ENCODE results near the gene HSD3B1. TPM values are rescaled to one million over a fixed set of nuclear protein-coding genes. Genes with fewer than 3 reads are reported as not detected.
A peak's percentile ranks its signal among the peaks of the same experiment; 100 is the strongest.

HSD3B1 gene
- total and polyA plus RNA-seq, 2 experiments from 2014 or later = not detected

GRCh38 chr1:119475866-119476439 lies 31.1 kb upstream of the HSD3B1 start:
- H4K20me1 ChIP-seq (replicated peaks; ENCODE audit: insufficient read depth) = no peaks in the 10 kb centered on the region
- Mint-ChIP-seq H3K9me3 (no peaks in the 10 kb centered on the region), H3K27ac (no peak overlapping the region), H3K36me3 (ENCODE audit: low read depth) (no peaks in the 10 kb centered on the region), H3K4me1 (peaks cover 9% of the 10 kb centered on the region), H3K4me3 (no peak overlapping the region), H3K27me3 (ENCODE audit: insufficient read depth, low read depth, poor library complexity) (peaks cover 7% of the 10 kb centered on the region)
- H3K9me2 ChIP-seq (ENCODE audit: insufficient read depth) = no peaks in the 10 kb centered on the region
- H3F3A ChIP-seq (replicated peaks; ENCODE audit: low read depth) = no peaks in the 10 kb centered on the region
- no peaks in the 10 kb centered on the region for H3K36me3 ChIP-seq (ENCODE audit: insufficient read depth)
- H3K27me3 ChIP-seq (ENCODE audit: insufficient read depth) = no peaks in the 10 kb centered on the region
- H3K4me2 ChIP-seq = no peak overlapping the region
- peak overlapping the region; percentile 15; the same call in 1 of the 2 replicates for H2AFZ ChIP-seq
- H3K79me2 ChIP-seq (replicated peaks; ENCODE audit: insufficient read depth) = no peaks in the 10 kb centered on the region
- H3K27ac ChIP-seq (ENCODE audit: low read depth) = no peak overlapping the region
- no peaks in the 10 kb centered on the region for H3K4me1 ChIP-seq (ENCODE audit: insufficient read depth)
- H3K4me3 ChIP-seq = no peak overlapping the region
- TF ChIP-seq, protein P1, sequence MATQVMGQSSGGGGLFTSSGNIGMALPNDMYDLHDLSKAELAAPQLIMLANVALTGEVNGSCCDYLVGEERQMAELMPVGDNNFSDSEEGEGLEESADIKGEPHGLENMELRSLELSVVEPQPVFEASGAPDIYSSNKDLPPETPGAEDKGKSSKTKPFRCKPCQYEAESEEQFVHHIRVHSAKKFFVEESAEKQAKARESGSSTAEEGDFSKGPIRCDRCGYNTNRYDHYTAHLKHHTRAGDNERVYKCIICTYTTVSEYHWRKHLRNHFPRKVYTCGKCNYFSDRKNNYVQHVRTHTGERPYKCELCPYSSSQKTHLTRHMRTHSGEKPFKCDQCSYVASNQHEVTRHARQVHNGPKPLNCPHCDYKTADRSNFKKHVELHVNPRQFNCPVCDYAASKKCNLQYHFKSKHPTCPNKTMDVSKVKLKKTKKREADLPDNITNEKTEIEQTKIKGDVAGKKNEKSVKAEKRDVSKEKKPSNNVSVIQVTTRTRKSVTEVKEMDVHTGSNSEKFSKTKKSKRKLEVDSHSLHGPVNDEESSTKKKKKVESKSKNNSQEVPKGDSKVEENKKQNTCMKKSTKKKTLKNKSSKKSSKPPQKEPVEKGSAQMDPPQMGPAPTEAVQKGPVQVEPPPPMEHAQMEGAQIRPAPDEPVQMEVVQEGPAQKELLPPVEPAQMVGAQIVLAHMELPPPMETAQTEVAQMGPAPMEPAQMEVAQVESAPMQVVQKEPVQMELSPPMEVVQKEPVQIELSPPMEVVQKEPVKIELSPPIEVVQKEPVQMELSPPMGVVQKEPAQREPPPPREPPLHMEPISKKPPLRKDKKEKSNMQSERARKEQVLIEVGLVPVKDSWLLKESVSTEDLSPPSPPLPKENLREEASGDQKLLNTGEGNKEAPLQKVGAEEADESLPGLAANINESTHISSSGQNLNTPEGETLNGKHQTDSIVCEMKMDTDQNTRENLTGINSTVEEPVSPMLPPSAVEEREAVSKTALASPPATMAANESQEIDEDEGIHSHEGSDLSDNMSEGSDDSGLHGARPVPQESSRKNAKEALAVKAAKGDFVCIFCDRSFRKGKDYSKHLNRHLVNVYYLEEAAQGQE (IDR thresholded peaks at IDR 0.05; ENCODE audit: unreplicated experiment) = no peak
- TF ChIP-seq POLR2AphosphoS5 (IDR thresholded peaks at IDR 0.05; ENCODE audit: low read depth) (no peak), ZNF114 (CRISPR knock-in tag; IDR thresholded peaks at IDR 0.05) (no peak), ZNF331 (CRISPR knock-in tag; IDR thresholded peaks at IDR 0.05; ENCODE audit: low read depth) (no peak), STAT1 (IDR thresholded peaks at IDR 0.05; ENCODE audit: unreplicated experiment) (no peak), CREB1 (CRISPR knock-in tag; IDR thresholded peaks at IDR 0.05; ENCODE audit: low read depth) (no peak), ETS1 (IDR thresholded peaks at IDR 0.05) (no peak), EZH2 (IDR thresholded peaks at IDR 0.05; ENCODE audit: low read depth, unreplicated experiment) (no peak), NANOG (IDR thresholded peaks at IDR 0.05; ENCODE audit: borderline replicate concordance) (no peak), EZH2phosphoT487 (IDR thresholded peaks at IDR 0.05; ENCODE audit: unreplicated experiment) (no peak), JUNB (IDR thresholded peaks at IDR 0.05; ENCODE audit: unreplicated experiment) (no peak)
- TF ChIP-seq, protein P2, sequence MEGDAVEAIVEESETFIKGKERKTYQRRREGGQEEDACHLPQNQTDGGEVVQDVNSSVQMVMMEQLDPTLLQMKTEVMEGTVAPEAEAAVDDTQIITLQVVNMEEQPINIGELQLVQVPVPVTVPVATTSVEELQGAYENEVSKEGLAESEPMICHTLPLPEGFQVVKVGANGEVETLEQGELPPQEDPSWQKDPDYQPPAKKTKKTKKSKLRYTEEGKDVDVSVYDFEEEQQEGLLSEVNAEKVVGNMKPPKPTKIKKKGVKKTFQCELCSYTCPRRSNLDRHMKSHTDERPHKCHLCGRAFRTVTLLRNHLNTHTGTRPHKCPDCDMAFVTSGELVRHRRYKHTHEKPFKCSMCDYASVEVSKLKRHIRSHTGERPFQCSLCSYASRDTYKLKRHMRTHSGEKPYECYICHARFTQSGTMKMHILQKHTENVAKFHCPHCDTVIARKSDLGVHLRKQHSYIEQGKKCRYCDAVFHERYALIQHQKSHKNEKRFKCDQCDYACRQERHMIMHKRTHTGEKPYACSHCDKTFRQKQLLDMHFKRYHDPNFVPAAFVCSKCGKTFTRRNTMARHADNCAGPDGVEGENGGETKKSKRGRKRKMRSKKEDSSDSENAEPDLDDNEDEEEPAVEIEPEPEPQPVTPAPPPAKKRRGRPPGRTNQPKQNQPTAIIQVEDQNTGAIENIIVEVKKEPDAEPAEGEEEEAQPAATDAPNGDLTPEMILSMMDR (conservative IDR thresholded peaks at IDR 0.05; ENCODE audit: low read depth in 2 of 2) = peak; percentile 81 to 88
- TF ChIP-seq, protein P3, sequence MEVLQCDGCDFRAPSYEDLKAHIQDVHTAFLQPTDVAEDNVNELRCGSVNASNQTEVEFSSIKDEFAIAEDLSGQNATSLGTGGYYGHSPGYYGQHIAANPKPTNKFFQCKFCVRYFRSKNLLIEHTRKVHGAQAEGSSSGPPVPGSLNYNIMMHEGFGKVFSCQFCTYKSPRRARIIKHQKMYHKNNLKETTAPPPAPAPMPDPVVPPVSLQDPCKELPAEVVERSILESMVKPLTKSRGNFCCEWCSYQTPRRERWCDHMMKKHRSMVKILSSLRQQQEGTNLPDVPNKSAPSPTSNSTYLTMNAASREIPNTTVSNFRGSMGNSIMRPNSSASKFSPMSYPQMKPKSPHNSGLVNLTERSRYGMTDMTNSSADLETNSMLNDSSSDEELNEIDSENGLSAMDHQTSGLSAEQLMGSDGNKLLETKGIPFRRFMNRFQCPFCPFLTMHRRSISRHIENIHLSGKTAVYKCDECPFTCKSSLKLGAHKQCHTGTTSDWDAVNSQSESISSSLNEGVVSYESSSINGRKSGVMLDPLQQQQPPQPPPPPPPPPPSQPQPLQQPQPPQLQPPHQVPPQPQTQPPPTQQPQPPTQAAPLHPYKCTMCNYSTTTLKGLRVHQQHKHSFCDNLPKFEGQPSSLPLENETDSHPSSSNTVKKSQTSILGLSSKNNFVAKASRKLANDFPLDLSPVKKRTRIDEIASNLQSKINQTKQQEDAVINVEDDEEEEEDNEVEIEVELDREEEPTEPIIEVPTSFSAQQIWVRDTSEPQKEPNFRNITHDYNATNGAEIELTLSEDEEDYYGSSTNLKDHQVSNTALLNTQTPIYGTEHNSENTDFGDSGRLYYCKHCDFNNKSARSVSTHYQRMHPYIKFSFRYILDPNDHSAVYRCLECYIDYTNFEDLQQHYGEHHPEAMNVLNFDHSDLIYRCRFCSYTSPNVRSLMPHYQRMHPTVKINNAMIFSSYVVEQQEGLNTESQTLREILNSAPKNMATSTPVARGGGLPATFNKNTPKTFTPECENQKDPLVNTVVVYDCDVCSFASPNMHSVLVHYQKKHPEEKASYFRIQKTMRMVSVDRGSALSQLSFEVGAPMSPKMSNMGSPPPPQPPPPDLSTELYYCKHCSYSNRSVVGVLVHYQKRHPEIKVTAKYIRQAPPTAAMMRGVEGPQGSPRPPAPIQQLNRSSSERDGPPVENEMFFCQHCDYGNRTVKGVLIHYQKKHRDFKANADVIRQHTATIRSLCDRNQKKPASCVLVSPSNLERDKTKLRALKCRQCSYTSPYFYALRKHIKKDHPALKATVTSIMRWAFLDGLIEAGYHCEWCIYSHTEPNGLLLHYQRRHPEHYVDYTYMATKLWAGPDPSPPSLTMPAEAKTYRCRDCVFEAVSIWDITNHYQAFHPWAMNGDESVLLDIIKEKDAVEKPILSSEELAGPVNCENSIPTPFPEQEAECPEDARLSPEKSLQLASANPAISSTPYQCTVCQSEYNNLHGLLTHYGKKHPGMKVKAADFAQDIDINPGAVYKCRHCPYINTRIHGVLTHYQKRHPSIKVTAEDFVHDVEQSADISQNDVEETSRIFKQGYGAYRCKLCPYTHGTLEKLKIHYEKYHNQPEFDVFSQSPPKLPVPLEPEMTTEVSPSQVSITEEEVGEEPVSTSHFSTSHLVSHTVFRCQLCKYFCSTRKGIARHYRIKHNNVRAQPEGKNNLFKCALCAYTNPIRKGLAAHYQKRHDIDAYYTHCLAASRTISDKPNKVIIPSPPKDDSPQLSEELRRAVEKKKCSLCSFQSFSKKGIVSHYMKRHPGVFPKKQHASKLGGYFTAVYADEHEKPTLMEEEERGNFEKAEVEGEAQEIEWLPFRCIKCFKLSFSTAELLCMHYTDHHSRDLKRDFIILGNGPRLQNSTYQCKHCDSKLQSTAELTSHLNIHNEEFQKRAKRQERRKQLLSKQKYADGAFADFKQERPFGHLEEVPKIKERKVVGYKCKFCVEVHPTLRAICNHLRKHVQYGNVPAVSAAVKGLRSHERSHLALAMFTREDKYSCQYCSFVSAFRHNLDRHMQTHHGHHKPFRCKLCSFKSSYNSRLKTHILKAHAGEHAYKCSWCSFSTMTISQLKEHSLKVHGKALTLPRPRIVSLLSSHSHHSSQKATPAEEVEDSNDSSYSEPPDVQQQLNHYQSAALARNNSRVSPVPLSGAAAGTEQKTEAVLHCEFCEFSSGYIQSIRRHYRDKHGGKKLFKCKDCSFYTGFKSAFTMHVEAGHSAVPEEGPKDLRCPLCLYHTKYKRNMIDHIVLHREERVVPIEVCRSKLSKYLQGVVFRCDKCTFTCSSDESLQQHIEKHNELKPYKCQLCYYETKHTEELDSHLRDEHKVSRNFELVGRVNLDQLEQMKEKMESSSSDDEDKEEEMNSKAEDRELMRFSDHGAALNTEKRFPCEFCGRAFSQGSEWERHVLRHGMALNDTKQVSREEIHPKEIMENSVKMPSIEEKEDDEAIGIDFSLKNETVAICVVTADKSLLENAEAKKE (CRISPR knock-in tag; IDR thresholded peaks at IDR 0.05) = 0 out of 2 replicates have a peak, but pooled peaks have one; percentile 8
- peak; percentile 95 for ATAC-seq
- peak; percentile 95 for DNase-seq (ENCODE audit: low spot score)
